ENCODE results near the gene MAPK1IP1L. TPM values are rescaled to one million over a fixed set of nuclear protein-coding genes. Genes with fewer than 3 reads are reported as not detected.
"Not testable (repeated sequence)": the region's sequence is repeated elsewhere in the genome, so short reads cannot be mapped to it uniquely, and the experiment has no call there.

MAPK1IP1L gene
- total RNA-seq, 2 experiments from 2014 or later: 24.6 to 94.8 TPM

- CTCF ChIA-PET (ENCODE audit: unreplicated experiment): no interaction called here
Measured at GRCh38 chr14:55059333-55059732, 7.9 kb downstream of the MAPK1IP1L start.

DNA sequence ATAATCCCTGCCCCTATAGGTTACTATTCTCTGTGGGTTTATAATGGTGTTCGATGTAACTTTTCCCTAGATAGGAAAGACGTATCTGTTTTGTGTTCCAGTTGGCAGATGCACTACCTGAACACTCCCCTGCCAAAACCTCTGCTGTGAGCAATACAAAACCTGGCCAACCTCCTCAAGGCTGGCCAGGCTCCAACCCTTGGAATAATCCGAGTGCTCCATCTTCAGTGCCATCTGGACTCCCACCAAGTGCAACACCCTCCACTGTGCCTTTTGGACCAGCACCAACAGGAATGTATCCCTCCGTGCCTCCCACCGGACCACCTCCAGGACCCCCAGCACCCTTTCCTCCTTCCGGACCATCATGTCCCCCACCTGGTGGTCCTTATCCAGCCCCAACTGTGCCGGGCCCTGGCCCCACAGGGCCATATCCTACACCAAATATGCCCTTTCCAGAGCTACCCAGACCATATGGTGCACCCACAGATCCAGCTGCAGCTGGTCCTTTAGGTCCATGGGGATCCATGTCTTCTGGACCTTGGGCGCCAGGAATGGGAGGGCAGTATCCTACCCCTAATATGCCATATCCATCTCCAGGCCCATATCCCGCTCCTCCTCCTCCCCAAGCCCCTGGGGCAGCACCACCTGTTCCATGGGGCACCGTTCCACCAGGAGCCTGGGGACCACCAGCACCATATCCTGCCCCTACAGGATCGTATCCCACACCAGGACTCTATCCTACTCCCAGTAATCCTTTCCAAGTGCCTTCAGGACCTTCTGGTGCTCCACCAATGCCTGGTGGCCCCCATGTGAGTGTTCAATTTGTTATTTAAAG is 11.3 kb downstream of the MAPK1IP1L start:
- Histone ChIP-seq H3K27ac (ENCODE audit: low read depth, low read length, poor library complexity, severe bottlenecking) (no peak overlapping the region), H3K4me2 (ENCODE audit: low read length) (no peak overlapping the region), H3K36me3 (ENCODE audit: insufficient read depth, low read length) (peaks cover 97% of the 10 kb centered on the region), H2AFZ (ENCODE audit: low read length) (no peak overlapping the region), H3K4me1 (ENCODE audit: insufficient read depth, low read length, poor library complexity, severe bottlenecking) (no peaks in the 10 kb centered on the region), H3K9me3 (ENCODE audit: low read length) (no peaks in the 10 kb centered on the region), H3K4me3 (ENCODE audit: low read depth, low read length, poor library complexity, severe bottlenecking) (no peak overlapping the region), H3K9me2 (ENCODE audit: insufficient read depth, low read length) (no peaks in the 10 kb centered on the region), H4K20me1 (ENCODE audit: insufficient read depth, low read length) (peaks cover 15% of the 10 kb centered on the region), H3K79me2 (ENCODE audit: insufficient read depth, low read depth, low read length) (peaks cover 45% of the 10 kb centered on the region)
- ChIA-PET POLR2A (interaction anchor here (0.6 to 1.3 kb wide), 2 partner anchors 10 to 40 kb away, joined by 3 to 4 read pairs; no protein-coding TSS in a partner anchor), CTCF (ENCODE audit: unreplicated experiment) (no interaction called here)
- intact Hi-C loops (cut with micrococcal nuclease; ENCODE audit: unreplicated experiment): no loop called here
- TF ChIP-seq EZH2phosphoT487 (IDR thresholded peaks at IDR 0.05; ENCODE audit: borderline replicate concordance, low read depth, low read length): no peak
- TF ChIP-seq CTCF (conservative IDR thresholded peaks at IDR 0.05; ENCODE audit: low read length): no peak
- no TSS peak for BruUV-seq (replicated peaks)
- DNase-seq (ENCODE audit: low spot score): no peak

More at GRCh38 chr14:55059333-55059732, 7.9 kb downstream of the MAPK1IP1L start:
- POLR2A ChIA-PET: interaction anchor here (0.6 to 1.4 kb wide), 9 partner anchors 9 to 135 kb away, joined by 3 to 7 read pairs (median 4); no protein-coding TSS in a partner anchor
- Histone ChIP-seq H3K36me3 (ENCODE audit: insufficient read depth, low read length) (peaks cover 98% of the 10 kb centered on the region), H4K20me1 (ENCODE audit: insufficient read depth, low read length) (peaks cover 19% of the 10 kb centered on the region), H2AFZ (ENCODE audit: low read length) (no peak overlapping the region), H3K79me2 (ENCODE audit: insufficient read depth, low read depth, low read length) (peaks cover 79% of the 10 kb centered on the region), H3K4me3 (ENCODE audit: low read depth, low read length, poor library complexity, severe bottlenecking) (no peak overlapping the region), H3K9me3 (ENCODE audit: low read length) (no peaks in the 10 kb centered on the region), H3K27ac (ENCODE audit: low read depth, low read length, poor library complexity, severe bottlenecking) (no peak overlapping the region), H3K4me2 (ENCODE audit: low read length) (no peak overlapping the region), H3K4me1 (ENCODE audit: insufficient read depth, low read length, poor library complexity, severe bottlenecking) (no peaks in the 10 kb centered on the region), H3K9me2 (ENCODE audit: insufficient read depth, low read length) (no peaks in the 10 kb centered on the region)
- no peak for DNase-seq (ENCODE audit: low spot score)
- BruUV-seq (replicated peaks): no TSS peak
- TF ChIP-seq EZH2phosphoT487 (IDR thresholded peaks at IDR 0.05; ENCODE audit: borderline replicate concordance, low read depth, low read length) (no peak), CTCF (conservative IDR thresholded peaks at IDR 0.05; ENCODE audit: low read length) (no peak)
- intact Hi-C loops (cut with micrococcal nuclease; ENCODE audit: unreplicated experiment): loop anchor here (10.0 kb wide), 1 partner anchor 215 kb away; the partner anchor contains the start of gene FBXO34

DNA sequence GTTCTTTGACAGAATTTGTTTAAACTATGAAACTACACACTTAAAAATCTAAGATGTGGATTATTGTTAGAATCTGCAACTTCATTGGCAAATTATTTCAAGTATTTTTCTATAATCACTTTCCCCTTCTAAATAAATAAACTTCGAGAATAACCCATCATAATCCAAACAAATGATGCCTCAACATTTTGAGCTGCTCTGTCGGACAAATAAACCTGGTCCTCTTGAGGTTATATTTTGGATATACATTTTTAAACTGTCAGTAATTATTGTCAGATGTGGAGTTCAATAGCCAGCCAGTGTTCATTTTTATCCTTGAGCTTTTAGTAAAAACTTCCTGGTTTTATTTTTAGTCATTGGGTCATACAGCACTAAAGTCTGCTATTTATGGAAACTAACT is 13.4 kb downstream of the MAPK1IP1L start:
- H3K9me2 ChIP-seq (ENCODE audit: insufficient read depth, low read length); CTCF ChIA-PET (ENCODE audit: unreplicated experiment); H4K20me1 ChIP-seq (ENCODE audit: insufficient read depth, low read length); intact Hi-C loops (cut with micrococcal nuclease; ENCODE audit: unreplicated experiment); H3K9me3 ChIP-seq (ENCODE audit: low read length); H2AFZ ChIP-seq (ENCODE audit: low read length); H3K4me2 ChIP-seq (ENCODE audit: low read length); DNase-seq (ENCODE audit: low spot score); H3K27ac ChIP-seq (ENCODE audit: low read depth, low read length, poor library complexity, severe bottlenecking); H3K4me3 ChIP-seq (ENCODE audit: low read depth, low read length, poor library complexity, severe bottlenecking); H3K4me1 ChIP-seq (ENCODE audit: insufficient read depth, low read length, poor library complexity, severe bottlenecking): not testable (repeated sequence)
- POLR2A ChIA-PET: interaction anchor here (0.8 to 2.1 kb wide), 3 partner anchors 9 to 19 kb away, joined by 3 to 12 read pairs (median 4); no protein-coding TSS in a partner anchor
- Histone ChIP-seq H3K36me3 (ENCODE audit: insufficient read depth, low read length) (peaks cover 88% of the 10 kb centered on the region), H3K79me2 (ENCODE audit: insufficient read depth, low read depth, low read length) (peaks cover 24% of the 10 kb centered on the region)
- BruUV-seq (replicated peaks): TSS peak; percentile 32
